ENCODE measurements around the gene PRMT3. TPM values are rescaled to one million over a fixed set of nuclear protein-coding genes. Genes with fewer than 3 reads are reported as not detected.

Gene PRMT3
- total and polyA plus RNA-seq, 2 of the 13 experiments (the other 11 are each of a cell fraction or from before 2014, with no cell fraction given): 9.1 to 27.7 TPM

- H3K79me2 ChIP-seq (ENCODE audit: insufficient read depth, low read length): no peaks in the 10 kb centered on the region
- ChIA-PET CTCF (ENCODE audit: low intra/inter-chr PET ratio, low total read pairs) (no interaction called here), POLR2A (no interaction called here)
- TF ChIP-seq TFAP4 (IDR thresholded peaks at IDR 0.05; ENCODE audit: borderline replicate concordance, low read depth) (no peak), ZNF121 (CRISPR knock-in tag; IDR thresholded peaks at IDR 0.05) (no peak), REL (CRISPR knock-in tag; conservative IDR thresholded peaks at IDR 0.05) (no peak), ZBTB42 (CRISPR knock-in tag; IDR thresholded peaks at IDR 0.05) (no peak), RAD51 (IDR thresholded peaks at IDR 0.05; ENCODE audit: borderline replicate concordance) (no peak), ETS1 (CRISPR knock-in tag; IDR thresholded peaks at IDR 0.05) (no peak), MAFK (conservative IDR thresholded peaks at IDR 0.05 in 1 of 2, IDR thresholded peaks at IDR 0.05 in 1 of 2; ENCODE audit: low read length in 2 of 2) (no peak), STAT5B (CRISPR knock-in tag; IDR thresholded peaks at IDR 0.05) (no peak), MTF2 (CRISPR knock-in tag; IDR thresholded peaks at IDR 0.05; ENCODE audit: borderline replicate concordance) (no peak), ZNF720 (CRISPR knock-in tag; IDR thresholded peaks at IDR 0.05) (no peak), MZF1 (CRISPR knock-in tag; IDR thresholded peaks at IDR 0.05; ENCODE audit: borderline replicate concordance) (no peak), ZNF644 (CRISPR knock-in tag; IDR thresholded peaks at IDR 0.05; ENCODE audit: low read depth) (no peak), XBP1 (CRISPR knock-in tag; IDR thresholded peaks at IDR 0.05) (no peak), KMT2A (CRISPR knock-in tag; IDR thresholded peaks at IDR 0.05) (no peak), TP53 (CRISPR knock-in tag; conservative IDR thresholded peaks at IDR 0.05) (no peak), KDM5A (IDR thresholded peaks at IDR 0.05; ENCODE audit: borderline replicate concordance, low read length) (no peak)
- no peak for FAIRE-seq
- H3K27ac ChIP-seq (ENCODE audit: extremely low read length, insufficient read depth, low read length): no peak overlapping the region
- no peaks in the 10 kb centered on the region for H3K9me3 ChIP-seq (ENCODE audit: low read length)
- H2AFZ ChIP-seq (ENCODE audit: low read length): no peak overlapping the region
- no peak for DNase-seq (ENCODE audit: low spot score)
- ATAC-seq: no peak
- no peaks in the 10 kb centered on the region; a peak in 1 of 5 replicates for H3K27me3 ChIP-seq (ENCODE audit: control insufficient read depth in 1 of 2, insufficient read depth in 2 of 2, low read length in 2 of 2)
- H3K9ac ChIP-seq (ENCODE audit: insufficient read depth, low read depth, low read length): no peak overlapping the region
- intact Hi-C loops (cut with micrococcal nuclease; ENCODE audit: unreplicated experiment) (no loop called here), in situ Hi-C loops (cut with HindIII; ENCODE audit: extremely low pct_ligation_motif_present, low pct_unique_long_range_greater_than_20kb) (no loop called here)
- H3K4me2 ChIP-seq (ENCODE audit: low read depth, low read length): no peak overlapping the region
- no peaks in the 10 kb centered on the region for H3K36me3 ChIP-seq (replicated peaks in 1 of 2; ENCODE audit: control insufficient read depth in 1 of 2, insufficient read depth in 2 of 2, low read length in 2 of 2)
- no peaks in the 10 kb centered on the region for H4K20me1 ChIP-seq (ENCODE audit: insufficient read depth, low read length)
- BruUV-seq (replicated peaks): no TSS peak
- 66% methylated on average over 13 of the region's 13 CpGs for WGBS (ENCODE audit: low lambda C conversion rate)
- peaks cover 15% of the 10 kb centered on the region for H3K4me1 ChIP-seq (ENCODE audit: insufficient read depth, low read length)
- H3K4me3 ChIP-seq (replicated peaks in 1 of 3; ENCODE audit: insufficient read depth in 1 of 3, low read depth in 2 of 3, low read length in 3 of 3): no peak overlapping the region
Observed at GRCh38 chr11:20373147-20373546, 14.4 kb upstream of the PRMT3 start.
